Measurements from ENCODE around the gene IRF7.

GRCh38 chr11:645536-645935, 29.8 kb upstream of the IRF7 start:
- TF ChIP-seq FOSL1 (IDR thresholded peaks at IDR 0.05; ENCODE audit: low read depth): no peak
- TF ChIP-seq POLR2A (IDR thresholded peaks at IDR 0.05; ENCODE audit: borderline replicate concordance, extremely low read depth, insufficient read depth, insufficient read length): no peak
- TF ChIP-seq REST (IDR thresholded peaks at IDR 0.05; ENCODE audit: low read depth): no peak
- TF ChIP-seq EZH2 (IDR thresholded peaks at IDR 0.05): no peak
- no peak for TF ChIP-seq ZNF274 (IDR thresholded peaks at IDR 0.05; ENCODE audit: low read depth, low read length)
- no peak for TF ChIP-seq POLR2AphosphoS5 (IDR thresholded peaks at IDR 0.05; ENCODE audit: low read depth, low read length)
- TF ChIP-seq JUND (IDR thresholded peaks at IDR 0.05): no peak
- TF ChIP-seq CTCF (IDR thresholded peaks at IDR 0.05 in 2 of 3, conservative IDR thresholded peaks at IDR 0.05 in 1 of 3; ENCODE audit: borderline replicate concordance in 1 of 3, insufficient read depth in 1 of 3, low read depth in 2 of 3, low read length in 2 of 3): no peak
